HL-60 (cell line): Measurements from ENCODE around the gene RDX.

Experiments
- GABPA ChIP-seq: IDR thresholded peaks from 2 replicates; pipeline ENCODE4 v1.6.1; 2012; ENCODE audit warnings: low read depth
- POLR2AphosphoS5 ChIP-seq: IDR thresholded peaks from 2 replicates; pipeline ENCODE4 v1.6.1; 2012; ENCODE audit warnings: low read depth
- SPI1 ChIP-seq: IDR thresholded peaks from 2 replicates; pipeline ENCODE4 v1.6.1; 2012; ENCODE audit warnings: low read depth, mild to moderate bottlenecking, borderline replicate concordance
- TF ChIP-seq, protein P1 (sequence below): IDR thresholded peaks from one replicate; pipeline ENCODE4 v1.5.1; 2011; ENCODE audit warnings: low read length, control low read depth, inconsistent platforms; ENCODE audit not compliant: insufficient read depth

- TF ChIP-seq, protein P1, sequence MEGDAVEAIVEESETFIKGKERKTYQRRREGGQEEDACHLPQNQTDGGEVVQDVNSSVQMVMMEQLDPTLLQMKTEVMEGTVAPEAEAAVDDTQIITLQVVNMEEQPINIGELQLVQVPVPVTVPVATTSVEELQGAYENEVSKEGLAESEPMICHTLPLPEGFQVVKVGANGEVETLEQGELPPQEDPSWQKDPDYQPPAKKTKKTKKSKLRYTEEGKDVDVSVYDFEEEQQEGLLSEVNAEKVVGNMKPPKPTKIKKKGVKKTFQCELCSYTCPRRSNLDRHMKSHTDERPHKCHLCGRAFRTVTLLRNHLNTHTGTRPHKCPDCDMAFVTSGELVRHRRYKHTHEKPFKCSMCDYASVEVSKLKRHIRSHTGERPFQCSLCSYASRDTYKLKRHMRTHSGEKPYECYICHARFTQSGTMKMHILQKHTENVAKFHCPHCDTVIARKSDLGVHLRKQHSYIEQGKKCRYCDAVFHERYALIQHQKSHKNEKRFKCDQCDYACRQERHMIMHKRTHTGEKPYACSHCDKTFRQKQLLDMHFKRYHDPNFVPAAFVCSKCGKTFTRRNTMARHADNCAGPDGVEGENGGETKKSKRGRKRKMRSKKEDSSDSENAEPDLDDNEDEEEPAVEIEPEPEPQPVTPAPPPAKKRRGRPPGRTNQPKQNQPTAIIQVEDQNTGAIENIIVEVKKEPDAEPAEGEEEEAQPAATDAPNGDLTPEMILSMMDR = no peak
- no peak for TF ChIP-seq SPI1
- no peak for TF ChIP-seq GABPA
- no peak for TF ChIP-seq POLR2AphosphoS5
These were observed 111.3 kb downstream of the RDX start for GRCh38 chr11:110185121-110185591.
